A204.1 (cell line): ENCODE results near the gene PLCD3.
"Not testable (repeated sequence)": the region's sequence is repeated elsewhere in the genome, so short reads cannot be mapped to it uniquely, and the experiment has no call there.

ENCODE experiments used
- FAIRE-seq: peaks from 2 replicates; lab custom pipeline; 2012; peaks lifted over from hg19 to GRCh38; lab: Jason Lieb, UNC

PLCD3 gene

DNA sequence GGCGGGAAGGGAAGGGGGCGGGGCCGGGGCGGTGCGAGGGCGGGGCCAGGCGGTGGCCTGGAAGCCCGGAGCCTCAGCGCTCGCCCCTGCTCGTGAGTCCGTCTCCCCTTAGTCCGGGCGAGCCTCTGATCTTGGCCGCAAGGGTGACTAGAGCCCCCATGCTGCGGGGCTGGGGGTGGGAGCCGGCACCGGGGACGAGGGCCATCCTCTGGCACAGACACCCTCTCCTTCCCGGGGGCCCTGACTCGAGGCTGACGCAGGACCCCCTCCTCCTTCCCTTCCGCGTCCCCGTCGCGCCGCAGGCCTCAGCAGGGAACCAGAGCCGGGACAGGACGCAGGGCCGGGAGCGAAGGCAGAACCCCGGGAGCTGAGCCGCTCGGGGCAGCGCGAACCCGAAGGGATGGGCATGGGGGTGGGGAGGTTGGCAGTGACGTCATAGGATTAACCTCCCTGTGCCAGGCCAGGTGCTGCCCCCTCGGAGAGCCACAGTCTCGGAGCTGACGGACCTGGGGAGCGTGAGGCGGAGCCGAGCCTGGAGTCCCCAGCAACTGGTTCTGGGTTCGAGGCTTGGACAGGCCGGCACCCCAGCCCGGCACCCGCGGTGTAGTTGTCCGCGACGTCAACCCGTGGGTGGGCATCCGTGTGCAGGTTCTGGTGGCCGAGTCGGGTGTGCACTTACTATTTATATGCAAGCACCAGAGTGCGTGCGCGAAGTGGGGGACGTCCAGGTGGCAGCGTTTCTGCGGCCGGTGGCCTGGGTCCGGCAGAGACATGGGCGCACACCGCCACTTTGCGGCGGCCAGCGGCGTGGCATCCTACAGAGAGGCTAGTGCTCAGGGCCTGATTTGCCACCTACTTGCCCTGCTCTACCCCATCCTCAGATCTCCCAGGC lies 503 bp upstream of the PLCD3 start:
- no peak for FAIRE-seq

DNA sequence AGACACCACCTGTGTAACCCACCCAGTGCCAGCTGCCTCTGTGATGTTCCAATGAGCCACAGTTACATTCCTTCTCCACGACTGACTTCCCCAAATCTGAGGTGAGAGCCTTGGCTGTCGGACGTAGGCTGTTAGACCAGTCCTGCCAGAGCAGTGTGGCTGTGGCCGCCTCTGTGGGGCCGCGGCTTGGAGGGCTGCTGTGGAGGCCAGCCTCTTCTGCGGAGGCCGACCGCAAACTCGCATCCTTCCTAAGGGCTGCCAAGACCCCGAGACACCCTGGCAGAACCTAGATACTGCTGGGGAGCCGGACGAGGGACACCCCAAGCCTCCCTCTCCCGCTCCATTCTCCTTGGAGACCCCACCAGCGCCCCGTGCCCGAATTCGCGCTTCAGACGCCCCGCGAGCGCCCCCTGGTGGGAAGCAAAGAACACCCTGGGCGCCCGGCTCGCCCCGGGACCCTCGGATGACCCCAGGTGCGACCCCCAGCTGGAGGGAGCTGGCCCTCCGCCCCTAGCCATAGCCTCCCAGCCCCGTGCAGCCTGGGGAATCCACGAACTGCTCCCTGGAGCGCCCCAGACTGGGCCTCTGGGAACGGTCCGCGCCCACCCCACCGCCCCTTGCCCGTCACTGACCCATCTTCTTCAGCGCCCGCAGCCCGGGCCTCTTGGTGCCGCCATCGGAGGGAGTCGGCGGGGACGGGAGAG lies 547 bp downstream of the PLCD3 start:
- FAIRE-seq = no peak

DNA sequence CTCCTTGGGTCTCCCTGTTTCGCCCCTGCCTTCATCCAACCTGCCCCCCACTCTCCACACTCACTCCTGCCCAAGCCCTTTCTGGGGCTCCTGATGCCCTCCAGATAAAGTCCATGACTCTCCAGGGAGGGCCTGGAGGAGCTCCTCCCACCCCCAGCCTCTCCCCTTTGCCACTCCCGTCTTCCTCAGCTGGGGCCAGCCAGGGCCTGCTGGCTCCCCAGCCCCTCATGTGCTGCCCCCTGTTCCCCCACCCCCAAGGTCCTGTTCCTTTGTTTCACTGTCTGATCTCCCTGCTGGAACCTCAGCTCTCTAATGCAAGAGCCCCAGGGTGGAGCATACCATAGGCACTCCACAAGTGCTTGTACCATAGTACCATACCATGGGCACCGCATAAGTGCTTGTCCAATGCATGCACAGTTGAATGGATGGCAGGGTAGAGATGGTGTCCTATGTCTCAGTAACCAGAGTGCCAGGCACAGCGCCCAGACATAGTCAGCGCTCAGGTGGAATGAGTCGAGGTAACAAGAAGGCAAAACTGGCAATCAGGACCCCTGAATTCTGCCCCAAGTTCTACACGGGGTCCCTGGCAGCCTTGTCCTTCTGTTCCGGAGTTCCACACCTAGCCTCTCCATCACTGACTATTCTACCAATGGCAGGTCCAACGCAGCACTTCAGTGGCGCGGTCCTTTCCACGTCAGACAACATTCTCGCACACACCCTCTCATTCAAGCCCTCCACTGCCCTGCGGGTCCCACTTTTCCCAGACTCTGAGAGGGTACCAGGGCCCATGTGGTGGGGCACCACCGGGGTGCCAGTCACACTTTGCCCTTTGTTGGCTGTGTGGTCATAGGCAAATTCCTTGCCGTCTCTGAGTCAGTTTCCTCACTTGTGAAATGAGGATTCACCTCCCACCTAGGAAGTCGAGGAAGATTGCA lies 1.4 kb downstream of the PLCD3 start:
- FAIRE-seq = no peak

GRCh38 chr17:45129940-45130680 lies 2.2 kb downstream of the PLCD3 start:
- FAIRE-seq = no peak

DNA sequence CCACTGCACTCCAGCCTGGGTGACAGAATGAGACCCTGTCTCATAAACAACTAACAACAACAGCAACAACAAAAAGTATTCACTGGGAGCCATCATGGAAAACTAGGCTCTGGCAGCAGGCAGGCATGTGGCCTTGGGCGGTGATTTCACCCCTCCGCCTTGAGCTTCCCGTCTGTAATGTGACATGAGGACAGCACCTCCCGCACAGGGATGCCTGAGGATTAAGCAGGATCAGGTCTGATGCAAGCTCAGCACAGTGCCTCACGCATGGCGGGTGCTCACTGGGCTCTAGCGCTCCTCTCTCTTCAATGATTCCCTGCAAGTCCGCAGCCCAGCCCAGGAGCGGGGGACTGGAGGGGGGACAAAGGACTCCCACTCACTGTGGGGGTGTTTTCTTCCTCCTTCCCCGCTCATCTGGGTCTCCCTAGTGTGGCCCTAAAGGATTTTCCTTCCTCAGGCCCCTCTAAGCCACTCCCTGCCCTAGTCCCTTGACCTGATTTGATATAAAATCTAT lies 2.8 kb downstream of the PLCD3 start:
- no peak for FAIRE-seq

GRCh38 chr17:45128989-45129388 lies 3.3 kb downstream of the PLCD3 start:
- no peak for FAIRE-seq

GRCh38 chr17:45128331-45128730 lies 4.0 kb downstream of the PLCD3 start:
- no peak for FAIRE-seq

GRCh38 chr17:45127548-45128300 lies 4.6 kb downstream of the PLCD3 start:
- no peak for FAIRE-seq

DNA sequence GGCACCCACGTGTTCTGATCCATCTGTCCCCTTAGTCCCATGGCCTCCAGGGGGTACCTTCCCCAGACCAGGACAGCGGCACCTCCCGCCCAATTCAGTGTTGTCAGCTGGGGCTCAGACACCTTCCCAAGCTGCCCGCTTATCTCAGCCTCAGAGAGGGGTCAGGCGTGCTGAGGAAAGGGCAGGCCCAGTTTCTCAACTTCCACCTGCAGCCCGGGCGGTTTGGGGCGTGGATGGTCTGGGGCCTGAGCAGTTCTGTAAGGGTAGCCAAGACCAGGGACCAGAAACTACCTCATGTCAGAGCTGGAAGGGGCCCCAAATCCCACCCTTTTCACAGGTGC lies 5.1 kb downstream of the PLCD3 start:
- FAIRE-seq = no peak

DNA sequence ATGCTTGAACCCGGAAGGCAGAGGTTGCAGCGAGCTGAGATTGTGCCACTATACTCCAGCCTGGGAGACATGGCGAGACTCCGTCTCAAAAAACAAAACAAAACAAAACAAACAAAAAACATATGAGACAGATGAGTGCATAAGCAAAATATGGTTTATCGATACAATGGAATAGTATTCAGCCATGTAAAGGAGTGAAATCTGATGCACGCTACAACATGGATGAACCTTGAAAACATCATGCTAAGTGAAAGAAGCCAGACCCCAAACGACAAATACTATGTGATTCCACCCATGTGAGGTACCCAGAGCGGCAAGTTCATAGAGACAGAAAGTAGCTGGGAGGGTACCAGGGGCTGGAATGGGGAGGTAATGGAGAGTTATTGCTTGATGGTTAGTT lies 6.8 kb downstream of the PLCD3 start:
- FAIRE-seq = no peak

- not testable (repeated sequence) for FAIRE-seq
Measured at GRCh38 chr17:45124797-45125122, 7.6 kb downstream of the PLCD3 start.

DNA sequence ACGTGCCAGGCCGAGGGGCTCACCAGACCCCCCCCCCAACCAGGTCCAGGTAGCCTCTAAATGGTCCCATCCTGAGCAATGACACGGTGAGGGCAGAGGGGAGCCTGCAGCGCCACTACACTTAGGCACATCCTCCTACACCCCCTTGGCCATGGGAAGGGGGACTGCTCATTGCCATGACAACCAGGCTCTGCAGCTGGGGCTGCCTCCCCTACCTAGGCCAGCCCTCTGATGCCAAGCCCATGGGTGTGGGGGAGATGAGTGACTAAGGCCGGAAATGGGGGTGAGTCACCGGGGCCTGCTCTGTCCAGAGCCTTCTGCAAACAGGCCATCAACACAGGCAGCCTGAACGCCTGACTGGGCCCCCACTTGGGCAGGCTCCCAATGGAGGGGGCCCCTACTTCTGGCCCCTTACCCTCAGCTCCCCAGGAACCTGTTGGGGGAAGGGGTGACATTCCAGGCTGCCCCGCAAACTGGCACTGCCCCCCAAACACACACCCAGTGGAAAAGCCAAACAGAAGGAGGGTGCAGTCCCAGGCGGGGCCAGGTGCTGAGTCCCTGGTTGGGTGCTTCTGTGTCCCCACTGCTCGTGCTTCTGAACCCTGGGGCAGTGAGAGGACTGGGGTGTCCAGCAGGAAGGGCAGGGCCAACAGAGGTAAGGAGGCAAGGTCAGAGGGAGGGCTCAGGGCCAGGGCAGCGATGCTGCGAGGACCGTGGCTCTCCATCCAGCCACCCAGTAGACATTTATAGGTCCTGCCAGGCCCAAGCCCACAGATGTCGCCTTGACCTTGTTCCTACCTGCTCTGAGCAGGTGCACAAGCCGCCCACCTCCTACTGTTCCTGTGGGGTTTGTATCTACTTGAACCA lies 8.2 kb downstream of the PLCD3 start:
- FAIRE-seq = no peak

GRCh38 chr17:45123076-45123770 lies 9.1 kb downstream of the PLCD3 start:
- no peak for FAIRE-seq

GRCh38 chr17:45121055-45121454 lies 11.3 kb downstream of the PLCD3 start:
- no peak for FAIRE-seq

DNA sequence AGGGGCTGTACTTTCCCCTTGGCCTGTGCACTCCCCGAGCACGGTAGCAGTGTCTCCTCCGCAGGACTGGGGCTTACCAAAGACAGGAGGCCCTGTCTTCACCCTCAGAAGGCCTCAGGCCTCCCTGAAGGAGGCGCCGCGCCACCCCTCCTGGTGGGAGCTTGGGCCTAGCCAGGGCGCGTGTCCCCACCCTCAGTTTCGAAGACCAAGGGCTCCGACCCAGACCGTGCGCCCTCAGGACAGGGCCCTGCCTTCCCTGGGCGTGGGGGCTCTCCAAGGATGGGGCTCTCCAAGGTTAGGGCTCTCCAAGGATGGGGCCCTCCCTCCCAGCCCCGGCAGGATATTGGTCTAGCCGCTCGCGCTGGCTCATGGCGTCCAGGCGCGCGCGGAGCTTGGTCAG lies 11.8 kb downstream of the PLCD3 start:
- no peak for FAIRE-seq

GRCh38 chr17:45119964-45120363 lies 12.4 kb downstream of the PLCD3 start:
- no peak for FAIRE-seq

DNA sequence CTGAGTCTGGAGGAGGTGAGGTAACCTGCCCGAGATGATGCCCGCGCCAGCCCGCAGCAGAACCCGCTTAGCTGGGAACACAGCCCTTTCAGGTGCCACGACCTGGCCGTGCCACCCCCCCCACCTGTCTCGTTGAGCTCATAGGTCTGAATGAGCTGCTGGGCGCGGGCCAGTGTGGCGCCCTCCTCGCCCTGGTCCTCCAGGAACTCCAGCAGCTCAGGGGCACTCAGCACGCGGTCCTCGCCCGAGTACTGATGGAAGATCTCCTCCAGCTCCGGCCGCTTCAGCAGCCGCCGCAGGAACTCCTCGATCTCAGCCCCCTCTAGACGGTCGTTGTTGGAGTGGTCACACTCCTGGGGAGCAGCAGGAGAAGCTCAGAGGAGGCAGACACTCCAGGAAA lies 13.6 kb downstream of the PLCD3 start:
- FAIRE-seq = no peak

- FAIRE-seq = no peak
Measured at GRCh38 chr17:45117848-45118646, 14.3 kb downstream of the PLCD3 start.

- no peak for FAIRE-seq
Measured at GRCh38 chr17:45117334-45117733, 15.0 kb downstream of the PLCD3 start.
